OCI-LY1 (cell line): ENCODE data around the gene GALNT9.

Source experiments
- H2AFZ ChIP-seq: fragments of 200-600 bp; sonication (generic), shearing (Covaris generic); 2 replicates; pipeline ENCODE4 v1.6.0; 2014; ENCODE audit warnings: antibody characterized with exemption, mild to moderate bottlenecking, low read length
- H3F3A ChIP-seq: fragments of 200-600 bp; sonication (generic), shearing (Covaris generic); 2 replicates; pipeline ENCODE4 v1.6.0; 2014; ENCODE audit warnings: mild to moderate bottlenecking, antibody characterized with exemption, low read length, moderate library complexity; ENCODE audit not compliant: insufficient read depth
- H3K27ac ChIP-seq: fragments of 200-600 bp; sonication (generic); 2 replicates; pipeline ENCODE4 v1.5.1; 2014; ENCODE audit warnings: low read length, mixed run types, mild to moderate bottlenecking, low read depth; ENCODE audit not compliant: poor library complexity, severe bottlenecking
- H3K27me3 ChIP-seq: fragments of 200-600 bp; sonication (generic); 2 replicates; pipeline ENCODE4 v1.6.0; 2014; ENCODE audit warnings: antibody characterized with exemption, mild to moderate bottlenecking, low read length, moderate library complexity; ENCODE audit not compliant: insufficient read depth
- H3K36me3 ChIP-seq: fragments of 200-600 bp; sonication (generic); 2 replicates; pipeline ENCODE4 v1.6.1; 2014; ENCODE audit warnings: mild to moderate bottlenecking, antibody characterized with exemption, low read length, moderate library complexity, mixed read lengths; ENCODE audit not compliant: insufficient read depth
- H3K4me1 ChIP-seq: fragments of 200-600 bp; sonication (generic); 2 replicates; pipeline ENCODE4 v1.5.1; 2014; ENCODE audit warnings: mild to moderate bottlenecking, low read length, moderate library complexity; ENCODE audit not compliant: insufficient read depth, severe bottlenecking
- H3K4me2 ChIP-seq: fragments of 200-600 bp; sonication (generic), shearing (Covaris generic); 2 replicates; pipeline ENCODE4 v1.6.1; 2014; ENCODE audit warnings: low read length
- H3K4me3 ChIP-seq: fragments of 200-600 bp; sonication (generic); 2 replicates; pipeline ENCODE4 v1.5.1; 2014; ENCODE audit warnings: low read length, low read depth, mild to moderate bottlenecking, mixed read lengths; ENCODE audit not compliant: poor library complexity, severe bottlenecking
- H3K79me2 ChIP-seq: fragments of 200-600 bp; shearing (Covaris generic); 2 replicates; pipeline ENCODE4 v1.6.1; 2016; ENCODE audit warnings: mixed run types, low read length, mixed read lengths; ENCODE audit not compliant: insufficient read depth
- H3K9ac ChIP-seq: fragments of 200-600 bp; sonication (generic), shearing (Covaris generic); 2 replicates; pipeline ENCODE4 v1.6.1; 2014; ENCODE audit warnings: mild to moderate bottlenecking, low read length, mixed read lengths
- H3K9me2 ChIP-seq: fragments of 200-600 bp; sonication (generic), shearing (Covaris generic); 2 replicates; pipeline ENCODE4 v1.6.1; 2014; ENCODE audit warnings: low read depth, mild to moderate bottlenecking, low read length, mixed read lengths
- H3K9me3 ChIP-seq: fragments of 200-600 bp; shearing (Covaris generic); 2 replicates; pipeline ENCODE4 v1.6.1; 2014; ENCODE audit warnings: low read length, mixed read lengths
- H4K20me1 ChIP-seq: fragments of 200-600 bp; sonication (generic), shearing (Covaris generic); 2 replicates; pipeline ENCODE4 v1.6.0; 2016; ENCODE audit warnings: mild to moderate bottlenecking, low read length; ENCODE audit not compliant: insufficient read depth
- CTCF ChIP-seq: fragments of 200-600 bp; sonication (generic), shearing (Covaris generic); IDR thresholded peaks from 2 replicates; pipeline ENCODE4 v1.5.1; 2017; ENCODE audit warnings: mild to moderate bottlenecking, antibody characterized with exemption, low read length, moderate library complexity, mixed read lengths
- EZH2 ChIP-seq: fragments of 200-600 bp; sonication (generic), shearing (Covaris generic); IDR thresholded peaks from 2 replicates; pipeline ENCODE4 v1.8.0; 2017; ENCODE audit warnings: borderline replicate concordance, mixed run types, mild to moderate bottlenecking, antibody characterized with exemption, low read length, moderate library complexity, mixed read lengths

GALNT9 gene

GRCh38 chr12:132227118-132227517 lies 102.3 kb downstream of the GALNT9 start:
- no peak overlapping the region for H2AFZ ChIP-seq
- no peaks in the 10 kb centered on the region for H3K79me2 ChIP-seq
- H3K9me2 ChIP-seq = no peaks in the 10 kb centered on the region
- peaks cover 4% of the 10 kb centered on the region for H3K4me1 ChIP-seq
- H3K4me2 ChIP-seq = no peak overlapping the region
- no peaks in the 10 kb centered on the region for H4K20me1 ChIP-seq
- no peaks in the 10 kb centered on the region for H3F3A ChIP-seq
- H3K9me3 ChIP-seq = no peaks in the 10 kb centered on the region; the same call in 1 of the 2 replicates
- H3K4me3 ChIP-seq = no peak overlapping the region
- TF ChIP-seq EZH2 (no peak), CTCF (no peak)
- H3K36me3 ChIP-seq = no peaks in the 10 kb centered on the region
- no peak overlapping the region for H3K9ac ChIP-seq
- H3K27ac ChIP-seq = no peak overlapping the region
- H3K27me3 ChIP-seq = no peaks in the 10 kb centered on the region

GRCh38 chr12:132226604-132227003 lies 102.8 kb downstream of the GALNT9 start:
- Histone ChIP-seq H3K27me3 (no peaks in the 10 kb centered on the region), H3K9me3 (no peaks in the 10 kb centered on the region; the same call in 1 of the 2 replicates), H3K4me1 (peaks cover 4% of the 10 kb centered on the region), H3K4me2 (no peak overlapping the region), H2AFZ (no peak overlapping the region), H3F3A (no peaks in the 10 kb centered on the region), H3K79me2 (no peaks in the 10 kb centered on the region), H3K27ac (no peak overlapping the region), H4K20me1 (no peaks in the 10 kb centered on the region), H3K9ac (no peak overlapping the region), H3K36me3 (no peaks in the 10 kb centered on the region), H3K9me2 (no peaks in the 10 kb centered on the region), H3K4me3 (no peak overlapping the region)
- TF ChIP-seq CTCF (no peak), EZH2 (no peak)

GRCh38 chr12:132225214-132225613 lies 104.2 kb downstream of the GALNT9 start:
- H3K4me1 ChIP-seq = peaks cover 4% of the 10 kb centered on the region
- no peak overlapping the region for H3K27ac ChIP-seq
- H3K27me3 ChIP-seq = 0 out of 2 replicates have a peak, but pooled peaks cover 4% of the 10 kb centered on the region
- H2AFZ ChIP-seq = no peak overlapping the region
- no peak overlapping the region for H3K9ac ChIP-seq
- no peaks in the 10 kb centered on the region for H3K9me2 ChIP-seq
- H3K9me3 ChIP-seq = no peaks in the 10 kb centered on the region; the same call in 1 of the 2 replicates
- no peaks in the 10 kb centered on the region for H3K79me2 ChIP-seq
- H3K36me3 ChIP-seq = no peaks in the 10 kb centered on the region
- H4K20me1 ChIP-seq = no peaks in the 10 kb centered on the region
- H3K4me2 ChIP-seq = no peak overlapping the region
- TF ChIP-seq CTCF (no peak), EZH2 (no peak)
- H3F3A ChIP-seq = no peaks in the 10 kb centered on the region
- H3K4me3 ChIP-seq = no peak overlapping the region
